DND-41 (cell line): ENCODE results near the gene BIRC7.

Source experiments
- ATAC-seq: fragments of 200-7000 bp; cut with Tn5 transposase; 3 replicates; pipeline ENCODE4 v1.9.1; 2021; ENCODE audit warnings: low read depth; ENCODE audit not compliant: insufficient read depth
- DNase-seq: peaks from one replicate; pipeline ENCODE4 v3.0.0-alpha.2; 2020
- H2AFZ ChIP-seq: 2 replicates; pipeline ENCODE4 v1.6.0; 2012; ENCODE audit warnings: low read depth, low read length
- H3K27ac ChIP-seq: 2 replicates; pipeline ENCODE4 v1.5.1; 2012; ENCODE audit warnings: low read length, inconsistent platforms
- H3K27me3 ChIP-seq: fragments of 200-600 bp; sonication (generic); 2 replicates; pipeline ENCODE4 v1.6.0; 2012; ENCODE audit warnings: low read length, mild to moderate bottlenecking, inconsistent platforms; ENCODE audit not compliant: insufficient read depth, poor library complexity
- H3K36me3 ChIP-seq: 2 replicates; pipeline ENCODE4 v1.5.1; 2012; ENCODE audit warnings: low read length, inconsistent platforms; ENCODE audit not compliant: insufficient read depth
- H3K4me1 ChIP-seq: 2 replicates; pipeline ENCODE4 v1.5.1; 2012; ENCODE audit warnings: mild to moderate bottlenecking, low read length; ENCODE audit not compliant: insufficient read depth
- H3K4me2 ChIP-seq: 2 replicates; pipeline ENCODE4 v1.6.0; 2012; ENCODE audit warnings: mild to moderate bottlenecking, moderate library complexity, low read length, inconsistent platforms; ENCODE audit not compliant: insufficient read depth
- H3K4me3 ChIP-seq, 2 experiments: fragments of 200-600 bp in 1 of 2; shearing (Covaris generic) in 1 of 2; 2 replicates each; pipeline ENCODE4 v1.5.1; 2012 to 2016; ENCODE audit warnings: inconsistent platforms in 2 of 2, low read length in 2 of 2, mild to moderate bottlenecking in 2 of 2, low read depth in 1 of 2, moderate library complexity in 1 of 2
- H3K79me2 ChIP-seq: 2 replicates; pipeline ENCODE4 v1.6.0; 2012; ENCODE audit warnings: low read length, inconsistent platforms; ENCODE audit not compliant: insufficient read depth
- H3K9ac ChIP-seq: 2 replicates; pipeline ENCODE4 v1.6.0; 2012; ENCODE audit warnings: low read depth, mild to moderate bottlenecking, inconsistent platforms, low read length, moderate library complexity
- H3K9me3 ChIP-seq: 2 replicates; pipeline ENCODE4 v1.5.1; 2012; ENCODE audit warnings: low read length, moderate library complexity, mild to moderate bottlenecking, inconsistent platforms; ENCODE audit not compliant: insufficient read depth, severe bottlenecking
- H4K20me1 ChIP-seq: 2 replicates; pipeline ENCODE4 v1.6.0; 2012; ENCODE audit warnings: low read length; ENCODE audit not compliant: insufficient read depth
- EZH2 ChIP-seq: IDR thresholded peaks from 3 replicates; pipeline ENCODE4 v1.6.1; 2012; ENCODE audit warnings: borderline replicate concordance, low read depth, mild to moderate bottlenecking, moderate library complexity, low read length, inconsistent platforms; ENCODE audit not compliant: severe bottlenecking
- TF ChIP-seq, protein P1 (sequence below): IDR thresholded peaks from 2 replicates; pipeline ENCODE4 v1.5.1; 2012; ENCODE audit warnings: borderline replicate concordance, low read length, moderate library complexity, mild to moderate bottlenecking; ENCODE audit not compliant: poor library complexity, severe bottlenecking; ENCODE audit errors: extremely low read depth

The BIRC7 gene

DNA sequence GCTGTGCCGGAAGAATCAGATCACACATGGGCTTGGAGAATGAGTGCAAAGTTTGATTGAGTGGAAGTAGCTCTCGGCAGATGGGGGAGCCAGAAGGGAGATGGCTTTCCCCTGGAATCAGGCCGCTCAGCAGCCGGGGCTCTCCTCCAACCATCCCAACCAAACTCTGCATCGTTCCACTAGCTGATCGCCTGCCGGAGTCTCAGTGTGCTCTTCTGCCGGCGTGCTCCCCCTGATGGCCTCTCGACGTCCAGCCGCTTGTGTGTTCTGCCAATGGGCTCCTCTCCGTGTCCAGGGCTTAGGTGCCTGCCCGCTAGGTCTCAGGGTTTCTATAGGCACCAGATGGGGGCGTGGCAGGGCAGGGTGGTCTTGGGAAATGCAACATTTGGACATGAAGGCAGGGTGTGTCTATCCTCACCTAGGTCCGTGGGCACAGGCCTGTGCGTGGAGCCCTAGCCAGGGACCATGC, 4.9 kb upstream of the BIRC7 start:
- TF ChIP-seq, protein P1, sequence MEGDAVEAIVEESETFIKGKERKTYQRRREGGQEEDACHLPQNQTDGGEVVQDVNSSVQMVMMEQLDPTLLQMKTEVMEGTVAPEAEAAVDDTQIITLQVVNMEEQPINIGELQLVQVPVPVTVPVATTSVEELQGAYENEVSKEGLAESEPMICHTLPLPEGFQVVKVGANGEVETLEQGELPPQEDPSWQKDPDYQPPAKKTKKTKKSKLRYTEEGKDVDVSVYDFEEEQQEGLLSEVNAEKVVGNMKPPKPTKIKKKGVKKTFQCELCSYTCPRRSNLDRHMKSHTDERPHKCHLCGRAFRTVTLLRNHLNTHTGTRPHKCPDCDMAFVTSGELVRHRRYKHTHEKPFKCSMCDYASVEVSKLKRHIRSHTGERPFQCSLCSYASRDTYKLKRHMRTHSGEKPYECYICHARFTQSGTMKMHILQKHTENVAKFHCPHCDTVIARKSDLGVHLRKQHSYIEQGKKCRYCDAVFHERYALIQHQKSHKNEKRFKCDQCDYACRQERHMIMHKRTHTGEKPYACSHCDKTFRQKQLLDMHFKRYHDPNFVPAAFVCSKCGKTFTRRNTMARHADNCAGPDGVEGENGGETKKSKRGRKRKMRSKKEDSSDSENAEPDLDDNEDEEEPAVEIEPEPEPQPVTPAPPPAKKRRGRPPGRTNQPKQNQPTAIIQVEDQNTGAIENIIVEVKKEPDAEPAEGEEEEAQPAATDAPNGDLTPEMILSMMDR: no peak
- no peak overlapping the region for H3K4me3 ChIP-seq
- DNase-seq (no peak), ATAC-seq (no peak)
- no peak overlapping the region for H3K4me2 ChIP-seq
- H3K4me1 ChIP-seq: no peaks in the 10 kb centered on the region
- H4K20me1 ChIP-seq: peaks cover 8% of the 10 kb centered on the region; the same call in 1 of the 2 replicates
- peaks cover 35% of the 10 kb centered on the region for H3K27me3 ChIP-seq
- H3K9ac ChIP-seq: no peak overlapping the region
- no peak overlapping the region for H2AFZ ChIP-seq
- no peaks in the 10 kb centered on the region for H3K9me3 ChIP-seq
- H3K36me3 ChIP-seq: no peaks in the 10 kb centered on the region
- no peaks in the 10 kb centered on the region for H3K79me2 ChIP-seq
- no peak overlapping the region for H3K27ac ChIP-seq

GRCh38 chr20:63232235-63233060, 3.3 kb upstream of the BIRC7 start:
- Histone ChIP-seq H3K27ac (no peak overlapping the region), H3K27me3 (peaks cover 35% of the 10 kb centered on the region), H3K4me1 (no peaks in the 10 kb centered on the region), H2AFZ (no peak overlapping the region), H3K4me2 (no peak overlapping the region), H3K4me3 (no peak overlapping the region), H4K20me1 (peaks cover 13% of the 10 kb centered on the region), H3K9me3 (no peaks in the 10 kb centered on the region), H3K9ac (no peak overlapping the region), H3K79me2 (no peaks in the 10 kb centered on the region), H3K36me3 (no peaks in the 10 kb centered on the region)
- TF ChIP-seq, protein P1: no peak
- TF ChIP-seq EZH2: no peak
- ATAC-seq (no peak), DNase-seq (no peak)

DNA sequence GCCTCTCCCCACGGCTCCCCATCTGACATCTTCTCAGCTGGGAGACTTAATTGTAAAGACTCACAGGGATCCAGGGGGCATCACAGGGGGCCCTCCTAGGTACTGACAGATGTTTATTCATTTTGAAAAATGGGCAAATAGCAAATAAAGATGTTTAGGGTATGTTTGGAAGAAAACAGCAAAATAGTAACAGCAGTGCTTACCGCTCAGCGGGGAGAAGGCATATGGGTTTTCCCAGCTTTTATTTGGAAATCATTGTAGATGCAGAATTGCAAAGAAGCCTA, 2.7 kb upstream of the BIRC7 start:
- Histone ChIP-seq H2AFZ (no peak overlapping the region), H3K27ac (no peak overlapping the region), H3K9ac (no peak overlapping the region), H4K20me1 (peaks cover 13% of the 10 kb centered on the region), H3K79me2 (no peaks in the 10 kb centered on the region), H3K4me1 (no peaks in the 10 kb centered on the region), H3K4me3 (no peak overlapping the region), H3K9me3 (no peaks in the 10 kb centered on the region), H3K36me3 (no peaks in the 10 kb centered on the region), H3K27me3 (peaks cover 35% of the 10 kb centered on the region), H3K4me2 (no peak overlapping the region)
- no peak for DNase-seq
- no peak for TF ChIP-seq EZH2
- TF ChIP-seq, protein P1: no peak
- no peak for ATAC-seq
